HG03280 (cell line): ENCODE results near the gene SIDT1.
A peak's percentile ranks its signal among the peaks of the same experiment; 100 is the strongest.

ENCODE experiments used
- ATAC-seq: cut with Tn5 transposase; IDR thresholded peaks from one replicate; pipeline ENCODE4 v1.9.1; 2021; ENCODE audit warnings: mild to moderate bottlenecking, moderate library complexity; ENCODE audit not compliant: unreplicated experiment

The SIDT1 gene

GRCh38 chr3:113545594-113545993, 13.2 kb downstream of the SIDT1 start:
- ATAC-seq = no peak

- ATAC-seq = peak; percentile 87
These were observed 14.1 kb downstream of the SIDT1 start for GRCh38 chr3:113546414-113546893.

- ATAC-seq = no peak
These were observed 16.1 kb downstream of the SIDT1 start for GRCh38 chr3:113548501-113548900.

- no peak for ATAC-seq
These were observed 19.5 kb downstream of the SIDT1 start for GRCh38 chr3:113551820-113552219.

- ATAC-seq = no peak
These were observed 20.5 kb downstream of the SIDT1 start for GRCh38 chr3:113552851-113553250.

- no peak for ATAC-seq
These were observed 22.8 kb downstream of the SIDT1 start for GRCh38 chr3:113555138-113555537.

GRCh38 chr3:113556316-113556945, 24.1 kb downstream of the SIDT1 start:
- ATAC-seq = no peak

GRCh38 chr3:113556946-113557335, 24.6 kb downstream of the SIDT1 start:
- ATAC-seq = no peak

- ATAC-seq = no peak
These were observed 25.0 kb downstream of the SIDT1 start for GRCh38 chr3:113557374-113557773.

- no peak for ATAC-seq
These were observed 26.7 kb downstream of the SIDT1 start for GRCh38 chr3:113559009-113559408.

- ATAC-seq = no peak
These were observed 27.9 kb downstream of the SIDT1 start for GRCh38 chr3:113560271-113560670.

- no peak for ATAC-seq
These were observed 28.7 kb downstream of the SIDT1 start for GRCh38 chr3:113560831-113561623.

GRCh38 chr3:113565555-113565954, 33.2 kb downstream of the SIDT1 start:
- no peak for ATAC-seq

GRCh38 chr3:113570158-113570557, 37.8 kb downstream of the SIDT1 start:
- no peak for ATAC-seq

- ATAC-seq = no peak
These were observed 39.0 kb downstream of the SIDT1 start for GRCh38 chr3:113571360-113571759.

GRCh38 chr3:113573728-113574127, 41.4 kb downstream of the SIDT1 start:
- ATAC-seq = no peak

GRCh38 chr3:113574213-113574612, 41.9 kb downstream of the SIDT1 start:
- ATAC-seq = no peak

- no peak for ATAC-seq
These were observed 42.9 kb downstream of the SIDT1 start for GRCh38 chr3:113575206-113575605.

GRCh38 chr3:113585228-113585627, 52.9 kb downstream of the SIDT1 start:
- ATAC-seq = no peak

GRCh38 chr3:113585720-113586119, 53.4 kb downstream of the SIDT1 start:
- no peak for ATAC-seq

- no peak for ATAC-seq
These were observed 56.5 kb downstream of the SIDT1 start for GRCh38 chr3:113588806-113589205.

GRCh38 chr3:113589971-113590370, 57.6 kb downstream of the SIDT1 start:
- ATAC-seq = no peak
